ENCODE measurements around the gene ATG5.

The ATG5 gene

DNA sequence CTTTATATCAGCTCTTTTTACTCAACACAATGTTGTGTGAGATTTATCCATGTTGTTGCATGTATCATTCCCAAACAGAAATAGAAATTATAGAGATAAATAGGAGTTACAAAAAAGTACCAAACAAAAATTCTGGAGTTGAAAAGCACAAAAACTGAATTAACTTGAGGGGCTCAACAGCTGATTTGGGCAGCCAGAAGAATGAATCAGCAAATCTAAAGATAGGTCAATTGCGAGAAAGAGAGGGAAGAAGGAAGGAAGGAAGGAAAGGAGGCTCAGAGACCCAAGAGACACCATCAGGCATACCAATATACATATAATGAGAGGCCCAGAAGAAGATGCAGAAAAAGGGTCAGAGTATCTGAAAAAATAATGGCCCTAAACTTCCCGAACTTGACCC is 98.9 kb downstream of the ATG5 start:
- in situ Hi-C loops (cut with HindIII; ENCODE audit: low sequenced_read_pairs): no loop called here

GRCh38 chr6:106225581-106225980 is 100.0 kb downstream of the ATG5 start:
- in situ Hi-C loops (cut with HindIII; ENCODE audit: low sequenced_read_pairs): no loop called here

- in situ Hi-C loops (cut with HindIII; ENCODE audit: low sequenced_read_pairs): no loop called here
These were observed 102.1 kb downstream of the ATG5 start for GRCh38 chr6:106223300-106223930.

DNA sequence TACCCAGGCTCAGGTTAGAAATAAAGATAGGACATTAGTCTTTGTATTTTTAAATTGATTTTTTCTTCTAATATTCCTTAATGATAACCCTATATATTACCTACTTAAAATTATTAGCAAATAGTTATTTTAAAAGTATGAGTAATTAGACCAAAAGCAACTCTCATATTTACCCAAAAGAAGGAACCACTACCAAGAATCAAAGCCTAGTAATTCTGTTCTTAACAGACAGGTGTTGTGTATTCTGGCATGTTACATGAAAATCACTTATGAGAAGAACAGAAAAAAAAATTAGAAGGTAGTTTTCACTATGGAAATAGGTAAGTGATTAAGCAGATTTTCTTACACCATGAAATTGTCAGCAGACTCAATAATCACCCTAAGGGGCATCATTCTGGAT is 105.1 kb downstream of the ATG5 start:
- in situ Hi-C loops (cut with HindIII; ENCODE audit: low sequenced_read_pairs): no loop called here

DNA sequence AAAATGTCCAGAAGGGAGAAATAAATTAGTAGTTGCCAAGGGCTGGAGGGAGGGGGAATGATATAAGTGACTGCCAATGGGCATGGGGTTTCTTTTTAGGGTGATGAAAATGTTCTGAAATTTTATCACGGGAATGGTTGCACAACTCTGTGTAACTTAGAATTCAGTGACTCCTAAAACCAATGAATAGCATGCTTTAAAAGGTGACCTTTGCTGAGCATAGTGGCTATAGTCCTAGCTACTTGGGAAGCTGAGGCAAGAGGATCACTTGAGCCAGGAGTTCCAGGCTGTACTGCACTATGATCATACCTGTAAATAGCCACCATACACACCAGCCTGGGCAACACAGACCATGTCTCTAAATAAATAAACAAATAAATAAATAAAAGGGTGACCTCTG is 109.0 kb downstream of the ATG5 start:
- in situ Hi-C loops (cut with HindIII; ENCODE audit: low sequenced_read_pairs): no loop called here

GRCh38 chr6:106215608-106216007 is 110.0 kb downstream of the ATG5 start:
- in situ Hi-C loops (cut with HindIII; ENCODE audit: low sequenced_read_pairs): no loop called here

GRCh38 chr6:106214531-106214930 is 111.0 kb downstream of the ATG5 start:
- in situ Hi-C loops (cut with HindIII; ENCODE audit: low sequenced_read_pairs): no loop called here

- in situ Hi-C loops (cut with HindIII; ENCODE audit: low sequenced_read_pairs): no loop called here
These were observed 111.8 kb downstream of the ATG5 start for GRCh38 chr6:106213660-106214289.

- in situ Hi-C loops (cut with HindIII; ENCODE audit: low sequenced_read_pairs): no loop called here
These were observed 113.0 kb downstream of the ATG5 start for GRCh38 chr6:106212576-106212975.

DNA sequence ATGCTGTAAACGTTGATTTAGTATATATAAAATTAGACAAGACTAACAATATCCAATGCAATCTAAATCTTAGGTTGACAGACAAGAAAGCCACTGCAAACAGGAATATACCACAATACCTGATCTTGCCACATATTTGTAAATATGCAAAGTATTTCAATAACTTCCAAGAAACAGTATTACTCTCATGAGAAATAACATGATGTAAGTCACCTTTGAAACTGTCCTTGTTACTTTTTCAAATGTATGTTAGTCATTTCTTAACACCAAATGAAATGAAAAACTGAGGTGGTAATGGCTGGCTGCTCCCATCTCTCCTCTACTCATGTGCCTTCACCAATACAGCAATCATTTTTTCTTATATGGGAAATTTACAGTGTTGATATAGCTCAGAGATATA is 118.7 kb downstream of the ATG5 start:
- in situ Hi-C loops (cut with HindIII; ENCODE audit: low sequenced_read_pairs): no loop called here

DNA sequence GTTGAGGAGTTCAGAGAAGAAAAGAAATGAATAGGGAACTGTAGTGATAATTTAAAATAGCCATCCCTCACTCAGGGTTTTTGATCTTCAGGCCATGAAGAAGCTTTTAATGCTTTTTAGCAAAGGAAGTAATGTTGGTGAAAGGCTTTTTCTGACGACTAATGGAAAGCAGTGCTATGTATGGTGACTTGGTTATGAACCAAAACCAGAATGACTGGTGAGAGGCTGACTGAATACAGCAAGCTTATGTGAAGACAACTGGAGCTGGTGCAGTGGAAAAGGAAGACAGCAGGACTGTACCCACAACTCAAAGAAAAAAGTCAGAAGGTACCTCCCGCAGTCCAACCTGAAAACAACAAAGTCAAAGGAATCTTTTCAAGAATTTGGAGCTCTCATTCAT is 120.6 kb downstream of the ATG5 start:
- in situ Hi-C loops (cut with HindIII; ENCODE audit: low sequenced_read_pairs): no loop called here

- in situ Hi-C loops (cut with HindIII; ENCODE audit: low sequenced_read_pairs): no loop called here
These were observed 125.6 kb downstream of the ATG5 start for GRCh38 chr6:106199998-106200397.

DNA sequence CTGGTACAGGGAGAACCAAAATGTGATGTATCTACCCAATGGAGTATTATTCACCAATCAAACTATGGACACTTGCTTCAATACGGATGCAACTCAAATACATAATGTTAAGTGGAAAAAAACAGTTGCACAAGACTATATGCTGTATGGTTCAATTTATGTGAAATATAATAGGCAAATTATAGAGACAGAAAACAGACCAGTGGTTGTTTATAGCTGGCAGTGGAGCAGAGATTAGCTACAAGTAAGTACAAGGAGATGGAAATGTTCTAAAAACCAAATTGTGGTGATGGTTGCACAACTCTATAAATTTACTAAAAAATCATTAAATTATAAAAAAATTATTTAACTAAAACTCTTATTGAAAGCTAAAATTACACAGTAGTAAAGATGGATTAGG is 126.2 kb downstream of the ATG5 start:
- in situ Hi-C loops (cut with HindIII; ENCODE audit: low sequenced_read_pairs): no loop called here

GRCh38 chr6:106197441-106197840 is 128.1 kb downstream of the ATG5 start:
- in situ Hi-C loops (cut with HindIII; ENCODE audit: low sequenced_read_pairs): no loop called here

DNA sequence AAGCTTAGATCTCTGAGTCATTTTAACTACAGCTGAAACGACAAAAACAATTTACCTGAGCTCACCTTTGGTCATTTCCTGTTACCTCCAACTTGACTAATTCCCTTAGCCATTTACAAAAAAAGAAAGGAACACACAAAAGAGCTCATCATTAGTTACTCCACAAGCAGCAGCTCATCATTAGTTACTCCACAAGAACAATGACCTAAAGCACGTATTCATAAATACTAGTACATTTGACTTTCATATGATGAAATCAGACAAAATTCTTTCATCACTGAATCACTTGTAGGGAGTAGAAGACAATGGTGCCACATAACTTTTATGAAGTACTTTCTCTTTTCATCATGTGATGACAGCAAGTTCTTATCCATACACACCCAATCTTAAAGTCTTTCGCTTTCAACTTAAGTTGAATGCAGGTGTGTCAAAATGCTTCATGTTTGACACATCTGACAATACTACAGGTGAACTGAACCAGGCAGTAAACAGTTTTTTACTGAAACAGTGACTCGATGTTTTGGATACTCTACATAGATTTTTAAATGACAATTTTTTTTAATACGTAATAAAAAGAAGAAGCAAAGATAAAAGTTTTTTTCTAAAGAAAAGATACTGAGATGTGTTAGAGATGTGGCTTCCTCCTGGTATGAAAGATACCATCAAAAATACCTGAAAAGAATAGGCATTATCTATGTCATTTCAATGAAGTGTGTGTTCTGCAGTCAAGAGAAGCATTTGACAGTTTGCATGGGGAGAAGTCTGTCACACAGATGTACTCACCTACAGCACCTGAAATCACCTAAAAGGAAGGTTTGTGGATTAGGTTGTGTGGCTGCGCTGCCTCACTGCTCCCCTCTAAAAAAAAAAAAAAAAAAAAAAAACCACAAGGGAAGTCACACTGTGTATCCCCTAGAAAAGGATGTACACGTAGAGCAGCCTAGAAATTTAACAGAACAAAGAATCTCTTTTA is 130.3 kb downstream of the ATG5 start:
- in situ Hi-C loops (cut with HindIII; ENCODE audit: low sequenced_read_pairs): no loop called here

DNA sequence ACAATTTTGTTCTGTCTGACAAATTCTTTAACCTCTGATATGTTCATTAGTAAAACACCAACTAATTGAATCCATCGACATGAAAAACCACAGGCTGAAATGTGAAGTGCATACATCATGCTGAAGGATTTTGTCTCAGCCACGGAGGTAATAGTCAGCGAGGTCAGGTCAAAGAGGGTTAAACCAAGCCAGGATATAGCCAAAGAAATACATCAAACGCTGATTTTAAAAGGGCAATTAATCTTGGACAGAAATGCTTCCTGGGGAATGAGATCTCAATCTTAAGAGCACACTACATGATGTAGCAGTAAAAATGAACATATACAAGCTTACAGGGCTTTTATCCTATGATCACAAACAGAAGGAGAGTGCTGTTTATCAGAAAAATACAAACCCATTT is 132.7 kb downstream of the ATG5 start:
- in situ Hi-C loops (cut with HindIII; ENCODE audit: low sequenced_read_pairs): no loop called here

DNA sequence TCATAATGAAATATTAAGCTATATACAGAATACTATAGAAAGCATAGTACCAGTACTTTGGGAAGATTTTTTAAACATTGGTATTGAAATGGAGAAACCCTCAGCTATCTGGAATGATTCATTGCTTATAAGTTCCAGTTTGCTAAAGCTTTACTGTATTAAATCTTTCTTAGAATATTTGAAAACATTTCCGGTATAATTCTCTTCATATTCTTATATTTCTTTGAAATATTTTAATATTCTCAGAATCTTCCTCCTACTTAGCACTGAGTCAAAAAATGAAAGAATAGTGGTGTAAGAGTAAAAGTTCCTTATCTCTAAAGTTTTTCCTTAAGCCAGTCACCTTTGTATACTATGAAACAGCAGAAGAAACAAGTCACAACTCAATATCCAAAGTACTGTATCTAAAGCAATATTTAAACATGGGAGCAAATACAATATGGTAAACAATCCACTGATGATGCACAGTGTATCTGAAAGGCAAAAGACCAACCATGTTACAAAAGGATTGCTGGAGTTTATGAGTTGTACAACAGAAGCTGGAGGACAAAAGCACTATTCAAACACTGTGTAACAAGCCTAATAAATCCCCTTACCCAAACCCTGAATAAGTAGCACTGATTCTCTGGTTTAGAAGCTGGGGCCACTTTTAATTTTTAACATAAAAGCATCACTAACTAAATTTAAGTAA is 137.3 kb downstream of the ATG5 start:
- in situ Hi-C loops (cut with HindIII; ENCODE audit: low sequenced_read_pairs): no loop called here

- in situ Hi-C loops (cut with HindIII; ENCODE audit: low sequenced_read_pairs): no loop called here
These were observed 138.1 kb downstream of the ATG5 start for GRCh38 chr6:106187424-106187982.

GRCh38 chr6:106186714-106187113 is 138.8 kb downstream of the ATG5 start:
- in situ Hi-C loops (cut with HindIII; ENCODE audit: low sequenced_read_pairs): no loop called here

- in situ Hi-C loops (cut with HindIII; ENCODE audit: low sequenced_read_pairs): no loop called here
These were observed 139.4 kb downstream of the ATG5 start for GRCh38 chr6:106186172-106186571.

DNA sequence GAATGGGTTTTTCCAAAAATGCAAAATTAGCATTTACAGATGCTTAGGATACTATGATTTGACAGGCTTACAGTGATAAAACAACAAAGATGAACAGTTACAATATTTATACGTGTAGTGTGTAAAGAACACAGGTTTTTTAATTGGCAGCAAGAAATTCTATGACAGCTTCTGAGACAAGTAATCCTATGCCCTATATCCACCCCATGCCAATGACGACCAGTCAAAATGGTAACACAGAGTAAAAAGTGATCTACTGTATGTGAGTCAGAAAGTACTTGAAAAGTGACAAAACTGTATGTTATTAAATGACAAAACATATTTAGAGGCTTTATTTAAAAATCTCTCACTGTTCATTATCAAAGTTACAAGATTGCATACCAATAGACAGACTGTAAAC is 139.9 kb downstream of the ATG5 start:
- in situ Hi-C loops (cut with HindIII; ENCODE audit: low sequenced_read_pairs): no loop called here

Data from endothelial cell of hepatic sinusoid (primary cell).